ENCODE measurements around the gene PLCL1.

PLCL1 gene

GRCh38 chr2:197915548-197916265 is 111.3 kb downstream of the PLCL1 start:
- no peak overlapping the region for H3K27ac ChIP-seq
- TF ChIP-seq ZFX (IDR thresholded peaks at IDR 0.05): no peak

GRCh38 chr2:197919487-197919886 is 115.1 kb downstream of the PLCL1 start:
- no peak for TF ChIP-seq CTCF (conservative IDR thresholded peaks at IDR 0.05)
- no peak for TF ChIP-seq ZFX (IDR thresholded peaks at IDR 0.05)
- no peak overlapping the region for H3K27ac ChIP-seq

GRCh38 chr2:197920088-197920487 is 115.7 kb downstream of the PLCL1 start:
- TF ChIP-seq CTCF (conservative IDR thresholded peaks at IDR 0.05) (no peak), ZFX (IDR thresholded peaks at IDR 0.05) (no peak)
- H3K27ac ChIP-seq: no peak overlapping the region

GRCh38 chr2:197920592-197921201 is 116.3 kb downstream of the PLCL1 start:
- H3K27ac ChIP-seq: no peak overlapping the region
- TF ChIP-seq CTCF (conservative IDR thresholded peaks at IDR 0.05) (no peak), ZFX (IDR thresholded peaks at IDR 0.05) (no peak)

- TF ChIP-seq ZFX (IDR thresholded peaks at IDR 0.05): no peak
- no peak for TF ChIP-seq CTCF (conservative IDR thresholded peaks at IDR 0.05)
- no peak overlapping the region for H3K27ac ChIP-seq
Measured at GRCh38 chr2:197924483-197924882, 120.1 kb downstream of the PLCL1 start.

- TF ChIP-seq CTCF (conservative IDR thresholded peaks at IDR 0.05) (no peak), ZFX (IDR thresholded peaks at IDR 0.05) (no peak)
- H3K27ac ChIP-seq: no peak overlapping the region
Measured at GRCh38 chr2:197925204-197925603, 120.8 kb downstream of the PLCL1 start.

- H3K27ac ChIP-seq: no peak overlapping the region
- TF ChIP-seq CTCF (conservative IDR thresholded peaks at IDR 0.05): no peak
- no peak for TF ChIP-seq ZFX (IDR thresholded peaks at IDR 0.05)
Measured at GRCh38 chr2:197925976-197926375, 121.6 kb downstream of the PLCL1 start.

- H3K27ac ChIP-seq: no peak overlapping the region
- TF ChIP-seq ZFX (IDR thresholded peaks at IDR 0.05) (no peak), CTCF (conservative IDR thresholded peaks at IDR 0.05) (no peak)
Measured at GRCh38 chr2:197926673-197927072, 122.3 kb downstream of the PLCL1 start.
